Smooth muscle cell (in vitro differentiated cells): Measurements from ENCODE around the gene MLF2. TPM values are rescaled to one million over a fixed set of nuclear protein-coding genes. Genes with fewer than 3 reads are reported as not detected.

Experiments
- DNase-seq: peaks from one replicate; lab custom pipeline; 2025; ENCODE audit not compliant: unreplicated experiment; lab: John Stamatoyannopoulos, UW
- H2AFZ ChIP-seq: fragments of 200-600 bp; sonication (generic); 2 replicates; pipeline ENCODE4 v1.6.0; 2016; ENCODE audit warnings: antibody characterized with exemption, low read depth, mild to moderate bottlenecking
- H3F3A ChIP-seq: fragments of 200-600 bp; sonication (generic); 2 replicates; pipeline ENCODE4 v1.6.0; 2017; ENCODE audit warnings: antibody characterized with exemption, low read depth
- H3K27ac ChIP-seq: fragments of 200-600 bp; sonication (generic); 2 replicates; pipeline ENCODE4 v1.5.1; 2016; ENCODE audit warnings: low read depth, mild to moderate bottlenecking
- H3K27me3 ChIP-seq: fragments of 200-600 bp; sonication (generic); 2 replicates; pipeline ENCODE4 v1.6.1; 2016; ENCODE audit warnings: low read depth, mild to moderate bottlenecking
- H3K36me3 ChIP-seq: fragments of 200-600 bp; sonication (generic); 2 replicates; pipeline ENCODE4 v1.5.1; 2016; ENCODE audit warnings: low read depth
- H3K4me1 ChIP-seq: fragments of 200-600 bp; sonication (generic); 2 replicates; pipeline ENCODE4 v1.5.1; 2016; ENCODE audit warnings: low read depth
- H3K4me2 ChIP-seq: fragments of 200-600 bp; sonication (generic); 2 replicates; pipeline ENCODE4 v1.6.0; 2016; ENCODE audit warnings: mild to moderate bottlenecking
- H3K4me3 ChIP-seq: fragments of 200-600 bp; sonication (generic); 2 replicates; pipeline ENCODE4 v1.5.1; 2016; ENCODE audit warnings: mild to moderate bottlenecking
- H3K79me2 ChIP-seq: fragments of 200-600 bp; sonication (generic); 2 replicates; pipeline ENCODE4 v1.6.0; 2016; ENCODE audit warnings: low read depth, mild to moderate bottlenecking
- H3K9ac ChIP-seq: fragments of 200-600 bp; sonication (generic); 2 replicates; pipeline ENCODE4 v1.6.0; 2016; ENCODE audit warnings: low read depth
- H3K9me3 ChIP-seq: fragments of 200-600 bp; sonication (generic); replicated peaks from 2 replicates; pipeline ENCODE4 v1.5.1; 2016; ENCODE audit warnings: low read depth
- H4K20me1 ChIP-seq: fragments of 200-600 bp; sonication (generic); 2 replicates; pipeline ENCODE4 v1.6.0; 2016; ENCODE audit warnings: low read depth
- WGBS: methylation state at CpG from one replicate; pipeline ENCODE4 v1.1.7; 2016; ENCODE audit warnings: low lambda C conversion rate; 5-methylcytosine and 5-hydroxymethylcytosine counted together
- polyA plus RNA-seq: library from polyadenylated mRNA; unstranded; fragments of >200 nt; fragmentation: Nextera tagmentation; extraction: Ambion mirVana; gene quantifications from 2 replicates; pipeline ENCODE4 v1.2.1, GENCODE V29; 2016
- total RNA-seq: library from RNA; depleted of rRNA; stranded (reverse); fragments of >200 nt; gene quantifications from 2 replicates; pipeline ENCODE4 v1.2.3, GENCODE V29; 2014
- TF ChIP-seq, protein P1 (sequence below): fragments of 200-600 bp; sonication (generic); IDR thresholded peaks from 2 replicates; pipeline ENCODE4 v1.5.1; 2017; ENCODE audit warnings: borderline replicate concordance, mild to moderate bottlenecking, antibody characterized with exemption; ENCODE audit not compliant: insufficient read depth, poor library complexity, severe bottlenecking

Gene MLF2
- total and polyA plus RNA-seq, 2 experiments from 2014 or later: 185 to 381 TPM

DNA sequence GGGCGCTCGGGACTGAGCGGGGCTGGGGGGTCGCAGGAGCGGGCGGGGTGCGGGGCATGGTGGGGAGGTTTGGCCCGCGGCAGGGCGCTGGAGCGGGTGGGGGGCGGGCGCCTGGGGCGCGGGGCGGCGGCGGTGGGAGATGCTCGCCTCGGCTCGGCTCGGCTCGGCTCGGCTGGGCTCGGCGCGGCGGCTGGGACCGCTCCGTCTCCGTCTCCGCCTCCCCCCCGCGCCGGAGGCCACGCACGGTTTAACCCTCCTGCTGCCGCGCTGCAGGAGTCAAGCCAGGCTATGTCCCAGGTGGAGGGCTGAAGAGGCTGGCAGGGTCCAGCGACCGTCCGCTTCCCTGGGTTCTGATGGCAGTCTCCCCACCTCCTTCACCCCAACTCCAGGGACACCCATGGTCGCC lies 52.3 kb downstream of the MLF2 start, which contains the start of gene PIANP:
PIANP (minus strand) TSS at position 170 of the 406 bp plus-strand sequence. CDS start 2,754 bp downstream, outside the sequence.
- Histone ChIP-seq H3K4me1 (no peaks in the 10 kb centered on the region), H3K27ac (no peak within 1 kb of the TSS), H2AFZ (peak within 1 kb of the TSS; percentile 82), H3K4me3 (peak within 1 kb of the TSS; percentile 78), H3K9me3 (no peaks in the 10 kb centered on the region), H3K4me2 (peak within 1 kb of the TSS; percentile 98), H3F3A (no peaks in the 10 kb centered on the region), H3K36me3 (no peaks in the 10 kb centered on the region), H3K9ac (no peak within 1 kb of the TSS), H3K27me3 (peaks cover 34% of the 10 kb centered on the region), H3K79me2 (no peaks in the 10 kb centered on the region), H4K20me1 (no peaks in the 10 kb centered on the region)
- peak; percentile 17 for DNase-seq
- 3% methylated on average over 12 of the region's 43 CpGs for WGBS
- TF ChIP-seq, protein P1, sequence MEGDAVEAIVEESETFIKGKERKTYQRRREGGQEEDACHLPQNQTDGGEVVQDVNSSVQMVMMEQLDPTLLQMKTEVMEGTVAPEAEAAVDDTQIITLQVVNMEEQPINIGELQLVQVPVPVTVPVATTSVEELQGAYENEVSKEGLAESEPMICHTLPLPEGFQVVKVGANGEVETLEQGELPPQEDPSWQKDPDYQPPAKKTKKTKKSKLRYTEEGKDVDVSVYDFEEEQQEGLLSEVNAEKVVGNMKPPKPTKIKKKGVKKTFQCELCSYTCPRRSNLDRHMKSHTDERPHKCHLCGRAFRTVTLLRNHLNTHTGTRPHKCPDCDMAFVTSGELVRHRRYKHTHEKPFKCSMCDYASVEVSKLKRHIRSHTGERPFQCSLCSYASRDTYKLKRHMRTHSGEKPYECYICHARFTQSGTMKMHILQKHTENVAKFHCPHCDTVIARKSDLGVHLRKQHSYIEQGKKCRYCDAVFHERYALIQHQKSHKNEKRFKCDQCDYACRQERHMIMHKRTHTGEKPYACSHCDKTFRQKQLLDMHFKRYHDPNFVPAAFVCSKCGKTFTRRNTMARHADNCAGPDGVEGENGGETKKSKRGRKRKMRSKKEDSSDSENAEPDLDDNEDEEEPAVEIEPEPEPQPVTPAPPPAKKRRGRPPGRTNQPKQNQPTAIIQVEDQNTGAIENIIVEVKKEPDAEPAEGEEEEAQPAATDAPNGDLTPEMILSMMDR: no peak

DNA sequence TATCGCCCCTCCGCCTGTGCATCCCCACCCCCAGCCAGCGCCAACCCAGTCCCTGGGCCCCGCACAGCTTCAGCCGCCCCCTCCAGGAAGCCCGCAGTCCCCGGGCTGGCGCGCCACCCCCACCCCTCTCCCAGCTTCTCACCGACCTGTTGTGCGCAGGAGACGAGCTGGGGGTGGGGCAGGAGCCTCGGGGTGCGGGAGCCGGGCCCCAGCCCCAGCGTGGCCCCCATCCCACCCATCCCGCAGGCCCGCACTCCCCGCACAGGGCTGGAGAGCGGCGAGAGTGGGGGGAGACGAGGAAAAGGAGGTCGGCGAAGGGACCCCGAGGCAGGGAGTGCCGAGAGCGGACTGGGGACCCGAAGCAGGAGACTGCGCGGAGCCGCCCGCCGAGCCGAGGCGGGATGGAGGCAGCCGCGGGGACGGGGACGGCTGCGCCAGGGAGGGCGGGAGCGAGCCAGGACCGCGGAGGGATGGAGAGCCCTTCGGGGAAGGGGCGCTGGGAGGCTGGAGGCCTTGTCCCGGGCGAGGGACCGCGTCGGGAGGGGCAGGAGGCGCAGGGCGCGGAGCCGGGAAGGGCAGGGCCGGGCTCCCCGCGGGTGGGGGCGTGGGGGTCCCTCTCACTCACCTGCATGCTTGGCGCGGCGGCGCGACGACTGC lies 52.8 kb downstream of the MLF2 start:
- no peaks in the 10 kb centered on the region for H3K36me3 ChIP-seq
- H3K9me3 ChIP-seq: no peaks in the 10 kb centered on the region
- H4K20me1 ChIP-seq: no peaks in the 10 kb centered on the region
- no peaks in the 10 kb centered on the region for H3K79me2 ChIP-seq
- TF ChIP-seq, protein P1: no peak
- no peak for DNase-seq
- peak overlapping the region; percentile 82 for H2AFZ ChIP-seq
- H3K4me2 ChIP-seq: peak overlapping the region; percentile 98
- H3K9ac ChIP-seq: no peak overlapping the region
- 0% methylated on average over 24 of the region's 65 CpGs for WGBS
- H3K4me1 ChIP-seq: no peaks in the 10 kb centered on the region
- peak overlapping the region; percentile 78 for H3K4me3 ChIP-seq
- H3F3A ChIP-seq: no peaks in the 10 kb centered on the region
- H3K27ac ChIP-seq: no peak overlapping the region
- peaks cover 34% of the 10 kb centered on the region for H3K27me3 ChIP-seq

DNA sequence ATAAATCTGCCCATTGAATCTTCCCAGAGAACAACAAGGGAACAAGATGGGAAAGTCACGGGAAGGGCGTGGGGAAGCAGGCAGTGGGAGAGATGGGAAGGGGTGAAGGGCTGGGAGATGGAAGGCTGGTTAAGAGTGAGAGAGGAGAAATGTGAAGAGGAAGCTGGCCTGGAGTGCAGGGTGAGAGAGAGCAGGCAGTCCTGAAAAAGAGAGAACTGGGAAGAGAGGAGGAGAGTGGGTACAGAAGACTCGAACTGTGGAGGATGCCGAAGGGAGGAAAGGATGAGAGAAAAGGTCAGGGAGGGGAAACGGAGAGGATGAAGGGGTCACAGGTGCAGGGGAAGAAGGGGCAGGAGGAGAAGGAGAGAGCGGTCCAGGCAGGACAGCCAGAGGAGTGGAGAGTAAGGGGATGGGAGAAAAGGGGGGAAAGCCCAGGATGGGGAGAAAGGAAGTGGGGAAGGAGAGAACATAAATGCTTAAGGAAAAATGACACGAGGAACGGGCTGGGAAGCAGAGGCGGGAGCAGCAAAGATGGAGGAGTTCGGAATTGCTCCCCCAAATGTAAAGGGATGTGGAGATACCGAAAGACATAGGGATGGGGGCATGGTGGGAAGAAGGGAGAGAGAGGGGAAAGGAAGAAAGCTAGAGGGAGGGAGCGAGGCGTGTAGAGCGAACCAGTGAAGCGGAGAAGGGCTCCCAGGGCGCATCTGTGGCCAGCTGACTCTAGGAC lies 53.5 kb downstream of the MLF2 start:
- Histone ChIP-seq H3K36me3 (no peaks in the 10 kb centered on the region), H3K9ac (no peak overlapping the region), H4K20me1 (no peaks in the 10 kb centered on the region), H3F3A (no peaks in the 10 kb centered on the region), H3K4me3 (peak overlapping the region; percentile 78), H3K4me2 (peak overlapping the region; percentile 98), H2AFZ (peak overlapping the region; percentile 82), H3K27me3 (peaks cover 34% of the 10 kb centered on the region), H3K79me2 (no peaks in the 10 kb centered on the region), H3K9me3 (no peaks in the 10 kb centered on the region), H3K4me1 (no peaks in the 10 kb centered on the region), H3K27ac (no peak overlapping the region)
- TF ChIP-seq, protein P1: no peak
- WGBS: 24% methylated on average over 13 of the region's 16 CpGs
- no peak for DNase-seq
